AG09309 (cell line): ENCODE measurements around the gene GSTM5.
A peak's percentile ranks its signal among the peaks of the same experiment; 100 is the strongest.
"Not testable (repeated sequence)": the region's sequence is repeated elsewhere in the genome, so short reads cannot be mapped to it uniquely, and the experiment has no call there.

Experiments
- DNase-seq: peaks from one replicate; pipeline ENCODE4 v3.0.0-alpha.2; 2010; ENCODE audit warnings: low read depth
- H3K4me3 ChIP-seq: 2 replicates; pipeline ENCODE4 v1.5.1; 2011; ENCODE audit warnings: mild to moderate bottlenecking, low read depth, low read length, moderate library complexity; ENCODE audit not compliant: control insufficient read depth
- TF ChIP-seq, protein P1 (sequence below): IDR thresholded peaks from 2 replicates; pipeline ENCODE4 v1.5.1; 2011; ENCODE audit warnings: mild to moderate bottlenecking, low read depth, low read length, inconsistent platforms; ENCODE audit not compliant: insufficient read depth, control insufficient read depth; ENCODE audit errors: missing control alignments

Gene GSTM5

DNA sequence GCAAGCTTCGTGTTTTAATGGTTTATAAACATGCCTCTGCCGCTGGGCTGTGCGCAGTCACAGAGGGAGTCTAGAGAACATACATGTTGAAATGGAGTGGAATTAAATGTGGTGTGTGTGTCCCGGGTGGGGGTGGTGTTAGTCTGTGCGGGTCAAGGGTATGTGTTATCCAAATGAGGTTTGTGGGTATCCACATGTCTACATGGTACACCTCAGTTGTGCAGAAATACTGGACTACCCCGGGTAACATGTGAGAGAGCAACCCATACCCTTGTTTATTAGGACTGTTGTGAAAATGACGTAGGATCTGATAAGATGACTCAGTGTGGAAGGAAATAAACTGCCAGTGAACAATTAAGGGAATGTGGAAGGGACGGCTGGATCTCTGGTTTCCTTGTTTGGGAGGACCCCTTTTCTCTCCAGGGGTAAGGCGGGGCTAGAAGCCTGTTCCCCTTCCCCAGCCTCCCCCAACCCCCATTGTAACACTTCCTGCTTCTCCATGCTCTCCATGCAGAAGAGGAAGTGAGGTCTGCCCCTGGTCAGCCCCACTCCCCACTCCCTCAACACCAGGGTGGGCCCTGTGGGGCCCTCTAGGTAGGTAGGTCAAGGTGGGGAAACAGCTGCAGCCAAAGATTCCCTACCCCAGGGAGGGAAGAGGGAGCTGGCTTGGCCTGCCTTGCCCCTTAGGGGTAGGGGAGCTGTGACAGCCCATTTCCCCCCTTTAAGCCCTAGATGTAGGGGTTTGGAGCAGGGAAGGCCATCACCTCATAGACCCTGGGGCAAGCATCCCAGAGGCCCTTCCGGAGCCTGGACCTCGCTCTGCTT, 51.0 kb downstream of the GSTM5 start:
- H3K4me3 ChIP-seq = no peak overlapping the region
- peak; percentile 46 for DNase-seq
- TF ChIP-seq, protein P1, sequence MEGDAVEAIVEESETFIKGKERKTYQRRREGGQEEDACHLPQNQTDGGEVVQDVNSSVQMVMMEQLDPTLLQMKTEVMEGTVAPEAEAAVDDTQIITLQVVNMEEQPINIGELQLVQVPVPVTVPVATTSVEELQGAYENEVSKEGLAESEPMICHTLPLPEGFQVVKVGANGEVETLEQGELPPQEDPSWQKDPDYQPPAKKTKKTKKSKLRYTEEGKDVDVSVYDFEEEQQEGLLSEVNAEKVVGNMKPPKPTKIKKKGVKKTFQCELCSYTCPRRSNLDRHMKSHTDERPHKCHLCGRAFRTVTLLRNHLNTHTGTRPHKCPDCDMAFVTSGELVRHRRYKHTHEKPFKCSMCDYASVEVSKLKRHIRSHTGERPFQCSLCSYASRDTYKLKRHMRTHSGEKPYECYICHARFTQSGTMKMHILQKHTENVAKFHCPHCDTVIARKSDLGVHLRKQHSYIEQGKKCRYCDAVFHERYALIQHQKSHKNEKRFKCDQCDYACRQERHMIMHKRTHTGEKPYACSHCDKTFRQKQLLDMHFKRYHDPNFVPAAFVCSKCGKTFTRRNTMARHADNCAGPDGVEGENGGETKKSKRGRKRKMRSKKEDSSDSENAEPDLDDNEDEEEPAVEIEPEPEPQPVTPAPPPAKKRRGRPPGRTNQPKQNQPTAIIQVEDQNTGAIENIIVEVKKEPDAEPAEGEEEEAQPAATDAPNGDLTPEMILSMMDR = no peak

DNA sequence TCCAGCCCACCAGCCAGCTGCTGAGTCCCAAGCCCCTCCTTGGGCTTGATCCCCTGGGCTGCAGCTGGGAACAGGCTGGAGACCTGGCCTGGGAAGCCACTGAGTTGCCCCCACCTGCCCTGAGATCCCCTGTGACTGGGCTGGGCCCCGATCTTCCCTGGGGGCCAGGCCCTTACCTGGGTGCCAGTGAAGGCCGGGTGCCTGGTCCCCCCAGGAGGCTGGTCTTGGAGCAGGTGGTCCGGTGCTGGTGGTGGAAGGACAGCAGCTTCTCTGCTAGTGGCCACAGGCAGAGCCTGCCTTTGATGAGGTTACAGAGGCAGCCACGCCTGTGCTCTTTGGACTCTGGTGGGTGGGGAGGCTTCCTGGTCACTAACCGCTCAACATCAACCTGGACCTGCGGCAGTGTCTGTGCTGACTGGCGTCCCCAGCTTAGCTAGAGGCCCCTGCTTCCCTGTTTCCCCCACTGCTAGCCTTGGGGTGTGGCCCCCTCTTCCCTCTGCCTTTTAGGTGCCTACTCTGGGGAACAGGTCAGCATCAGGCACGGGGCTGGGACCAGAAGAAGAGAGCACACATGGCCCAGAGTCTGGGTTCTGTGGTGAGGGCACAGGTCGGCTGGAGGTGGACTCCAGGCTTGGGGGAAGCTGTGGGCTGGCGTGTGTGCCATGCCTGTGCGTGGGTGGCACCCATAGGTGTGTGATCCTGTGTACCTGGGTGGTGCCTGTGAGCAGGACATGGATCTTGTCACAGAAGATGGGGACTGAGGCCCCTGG, 51.8 kb downstream of the GSTM5 start, which contains the start of gene EPS8L3:
Gene EPS8L3 (minus strand): TSS at position 278 of the 770 bp plus-strand sequence. CDS start 2,174 bp downstream, outside the sequence.
- no peak for DNase-seq
- TF ChIP-seq, protein P1 = no peak

DNA sequence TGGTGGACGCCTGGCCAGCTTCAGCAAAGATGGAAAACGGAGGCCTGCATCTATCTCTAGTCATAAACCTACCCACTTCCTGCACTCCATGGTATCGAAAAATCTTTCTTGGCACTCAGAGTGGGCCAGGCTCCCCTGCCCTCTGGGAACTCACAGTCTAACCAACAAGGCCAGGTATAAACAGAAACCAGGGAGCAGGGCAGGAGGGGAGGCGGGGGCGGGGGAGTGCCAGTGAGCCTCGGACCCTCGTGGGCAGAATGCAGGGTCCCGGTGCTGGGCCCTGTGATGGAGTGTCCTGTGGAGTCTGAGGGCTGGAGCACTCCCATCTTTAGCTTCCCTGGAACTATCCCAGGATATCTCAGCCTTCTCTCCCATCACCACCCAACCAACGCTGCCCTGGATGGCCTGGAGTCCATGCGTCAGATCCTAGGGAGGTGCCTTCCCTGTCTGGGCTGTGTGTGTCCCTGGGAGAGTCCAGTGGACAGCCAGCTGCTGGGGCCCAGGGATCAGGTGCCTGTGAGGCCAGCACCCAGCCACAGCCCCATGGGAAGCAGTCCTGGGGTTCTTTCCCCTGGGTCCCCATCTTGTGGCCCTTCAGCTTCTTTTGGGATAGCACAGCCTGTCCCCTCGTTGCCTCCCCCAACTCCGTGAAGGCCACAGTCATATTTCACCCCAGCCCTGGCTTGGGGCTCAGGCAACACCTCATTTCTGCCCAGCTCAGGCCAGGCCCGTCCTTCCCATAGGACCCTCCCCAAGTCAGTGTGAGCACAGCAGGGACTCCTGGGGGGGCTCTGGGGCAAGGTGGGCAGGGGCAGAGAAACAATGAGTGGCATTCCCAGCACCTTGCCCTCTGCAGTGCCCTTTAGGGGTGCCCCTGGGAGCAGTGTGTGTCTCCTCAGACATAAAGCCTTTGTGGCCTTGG, 52.8 kb downstream of the GSTM5 start:
- no peak overlapping the region for H3K4me3 ChIP-seq
- TF ChIP-seq, protein P1 = no peak
- DNase-seq = no peak

More for the DNA sequence above, 51.8 kb downstream of the GSTM5 start, which contains the start of gene EPS8L3:
- H3K4me3 ChIP-seq = no peak within 1 kb of the TSS

DNA sequence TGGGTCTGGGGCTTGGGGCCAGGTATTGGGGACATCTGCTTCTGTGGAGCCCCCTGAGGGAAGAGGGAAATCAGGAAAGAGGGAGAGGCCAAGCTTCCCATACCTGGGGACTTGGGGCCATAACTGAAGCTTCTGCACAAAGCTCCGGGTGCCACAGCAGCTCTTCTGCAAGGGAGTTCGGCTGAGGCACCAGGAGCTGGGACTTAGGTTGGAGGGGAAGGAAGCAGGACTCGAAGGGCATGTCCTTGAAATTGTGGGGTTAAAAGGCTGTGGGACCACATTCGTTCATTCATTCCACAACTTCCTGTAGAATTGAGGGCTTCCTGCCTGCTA, 53.4 kb downstream of the GSTM5 start:
- TF ChIP-seq, protein P1 = no peak
- no peak overlapping the region for H3K4me3 ChIP-seq
- no peak for DNase-seq

DNA sequence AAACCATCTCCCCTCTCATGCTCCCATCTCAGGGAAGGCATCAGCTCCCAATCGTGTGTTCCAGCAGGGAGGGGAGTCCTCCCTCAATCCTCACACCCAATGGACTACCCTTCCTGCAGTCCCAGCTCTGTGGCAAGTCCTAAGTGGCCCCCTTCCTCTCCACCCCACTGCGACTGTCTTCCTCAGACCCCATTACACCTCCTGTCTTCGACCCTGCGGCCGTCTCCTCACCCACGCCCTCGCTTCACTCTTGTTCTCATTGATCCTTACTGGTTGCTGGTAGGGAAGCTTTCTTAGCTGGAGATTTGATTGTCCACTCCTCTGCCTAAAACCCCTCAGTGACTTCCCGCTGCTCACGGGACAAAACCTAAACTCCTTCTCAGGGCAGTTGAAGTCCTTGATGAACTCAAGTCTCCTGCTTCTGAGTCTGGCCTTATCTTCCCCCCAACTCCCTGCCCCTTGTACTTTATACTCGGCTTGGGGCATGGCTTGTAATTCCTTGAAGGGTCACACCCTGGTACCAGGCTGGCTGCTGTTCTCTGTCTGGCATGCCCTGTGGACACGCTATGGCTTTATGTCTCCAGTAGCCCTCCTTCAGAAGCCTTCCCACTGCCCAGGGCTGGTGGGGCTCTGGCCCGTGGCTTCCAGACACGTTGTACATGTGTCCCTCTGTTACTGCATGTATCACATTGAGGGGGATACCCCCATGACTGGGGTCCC, 54.0 kb downstream of the GSTM5 start:
- TF ChIP-seq, protein P1 = no peak
- no peak for DNase-seq
- H3K4me3 ChIP-seq = no peak overlapping the region

DNA sequence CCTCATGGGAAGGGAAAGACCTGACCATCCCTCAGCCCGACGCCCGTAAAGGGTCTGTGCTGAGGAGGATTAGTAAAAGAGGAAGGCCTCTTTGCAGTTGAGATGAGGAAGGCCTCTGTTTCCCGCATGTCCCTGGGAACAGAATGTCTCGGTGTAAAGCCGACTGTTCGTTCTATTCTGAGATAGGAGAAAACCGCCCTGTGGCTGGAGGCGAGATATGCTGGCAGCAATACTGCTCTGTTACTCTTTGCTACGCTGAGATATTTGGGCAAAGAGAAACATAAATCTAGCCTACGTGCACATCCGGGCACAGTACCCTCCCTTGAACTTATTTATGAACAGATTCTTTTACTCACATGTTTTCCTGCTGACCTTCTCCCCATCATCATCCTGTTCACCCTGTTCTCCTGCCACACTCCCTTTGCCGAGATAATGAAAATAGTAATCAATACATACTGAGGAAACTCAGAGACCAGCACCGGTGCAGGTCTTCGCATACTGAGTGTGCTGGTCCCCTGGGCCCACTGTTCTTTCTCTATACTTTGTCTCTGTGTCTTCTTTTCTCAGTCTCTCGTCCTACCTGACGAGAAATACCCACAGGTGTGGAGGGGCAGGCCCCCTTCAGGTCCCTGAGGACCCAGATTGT, 55.1 kb downstream of the GSTM5 start:
- not testable (repeated sequence) for DNase-seq, H3K4me3 ChIP-seq
